Ovary (tissue), 9 donors: Measurements from ENCODE around the gene PTGR1. TPM values are rescaled to one million over a fixed set of nuclear protein-coding genes. Genes with fewer than 3 reads are reported as not detected.

Experiments
- DNase-seq, 5 donors: peaks; one replicate each; pipeline ENCODE4 v3.0.0-alpha.2; 2019 to 2020
- H3K27ac ChIP-seq, 2 donors: fragments of 200-600 bp; one replicate each; pipeline versions ENCODE4 v1.5.1 to v1.8.0; 2019 to 2022
- H3K27me3 ChIP-seq: fragments of 200-600 bp; one replicate; pipeline ENCODE4 v1.8.0; 2022
- H3K36me3 ChIP-seq: fragments of 200-600 bp; sonication (generic); one replicate; pipeline ENCODE4 v1.5.1; 2019
- H3K4me1 ChIP-seq: one replicate; pipeline ENCODE4 v1.8.1; 2013; ENCODE audit warnings: mild to moderate bottlenecking, moderate library complexity; ENCODE audit not compliant: insufficient read depth
- H3K4me3 ChIP-seq: fragments of 200-600 bp; sonication (generic); one replicate; pipeline ENCODE4 v1.5.1; 2017
- H3K9me3 ChIP-seq, 2 donors: fragments of 200-600 bp in 1 of 2; sonication (generic) in 1 of 2; one replicate each; pipeline versions ENCODE4 v1.5.1 to v1.8.1; 2013 to 2019; ENCODE audit warnings: mild to moderate bottlenecking in 1 of 2, moderate library complexity in 1 of 2
- EP300 ChIP-seq: sonication (generic); formaldehyde crosslinking; IDR thresholded peaks from one replicate; pipeline ENCODE4 v1.6.1; 2017; ENCODE audit warnings: antibody characterized with exemption
- POLR2A ChIP-seq: fragments of 450-650 bp; IDR thresholded peaks from one replicate; pipeline ENCODE4 v1.6.1; 2017; ENCODE audit warnings: antibody characterized with exemption, mild to moderate bottlenecking, moderate library complexity
- WGBS, 3 donors: extraction: QIAGEN DNeasy Blood & Tissue Kit in 1 of 3; methylation state at CpG; one replicate each; pipeline versions ENCODE4 v1.1.5 to v1.1.7; 2013 to 2017; 5-methylcytosine and 5-hydroxymethylcytosine counted together
- intact Hi-C, 4 donors: fragments of 100-400 bp; cut with DNase I; formaldehyde crosslinking; loops; one replicate each; pipeline versions ENCODE4 v1.11.0 to v1.15.1; 2022 to 2023
- polyA plus RNA-seq, 2 donors: library from polyadenylated mRNA; stranded (reverse); fragments of 200-250 nt in 1 of 2; fragments of 350-450 nt in 1 of 2; fragmentation: Illumina TruSeq in 1 of 2; extraction: RNeasy Lipid Tissue Mini Kit (QIAGEN cat#74804) in 1 of 2; gene quantifications; one replicate each; pipeline ENCODE4 v1.2.3, GENCODE V29; 2013 to 2014
- total RNA-seq, 7 donors: library from RNA; depleted of rRNA in 2 of 7; stranded (reverse); fragments of >200 nt in 2 of 7; fragmentation: NEBNext Ultra II Directional in 3 of 7; extraction: Animal tissue kit (Norgen Biotek cat#: 25700) in 3 of 7; gene quantifications; one replicate each; pipeline versions ENCODE4 v1.1.0 to v1.2.4, GENCODE V29; 2016 to 2023
- TF ChIP-seq, protein P1 (sequence below), 3 donors: fragments of 450-650 bp in 2 of 3; fragments of 200-600 bp in 1 of 3; IDR thresholded peaks; one replicate each; pipeline versions ENCODE4 v1.5.1 to v1.8.0; 2016 to 2022; ENCODE audit warnings: antibody characterized with exemption in 3 of 3, mild to moderate bottlenecking in 1 of 3
- donor health status: DM: no; HTN: no; CAD: no; lungs with moderate emphysema.
- donor health status: DM: no; HTN: no; CAD: no.
- donor health status: Bipolar disorder and iron deficiency.
- donor health status: DM: yes; HTN: yes; CAD: no.
- donor health status: DM: no; HTN: no; CAD: no.
- donor health status: DM: yes; HTN: yes; CAD: no.

Gene PTGR1
- total and polyA plus RNA-seq, 9 donors = 7.3 to 45.3 (median 29.8) TPM

GRCh38 chr9:111548623-111549022 is 50.8 kb downstream of the PTGR1 start:
- H3K27me3 ChIP-seq = no peaks in the 10 kb centered on the region
- no peaks in the 10 kb centered on the region for H3K4me1 ChIP-seq
- DNase-seq = no peak
- intact Hi-C loops = no loop called here
- H3K9me3 ChIP-seq = peaks cover 11 to 29% of the 10 kb centered on the region in 2 donors
- TF ChIP-seq EP300 = no peak
- TF ChIP-seq POLR2A = no peak
- TF ChIP-seq, protein P1, sequence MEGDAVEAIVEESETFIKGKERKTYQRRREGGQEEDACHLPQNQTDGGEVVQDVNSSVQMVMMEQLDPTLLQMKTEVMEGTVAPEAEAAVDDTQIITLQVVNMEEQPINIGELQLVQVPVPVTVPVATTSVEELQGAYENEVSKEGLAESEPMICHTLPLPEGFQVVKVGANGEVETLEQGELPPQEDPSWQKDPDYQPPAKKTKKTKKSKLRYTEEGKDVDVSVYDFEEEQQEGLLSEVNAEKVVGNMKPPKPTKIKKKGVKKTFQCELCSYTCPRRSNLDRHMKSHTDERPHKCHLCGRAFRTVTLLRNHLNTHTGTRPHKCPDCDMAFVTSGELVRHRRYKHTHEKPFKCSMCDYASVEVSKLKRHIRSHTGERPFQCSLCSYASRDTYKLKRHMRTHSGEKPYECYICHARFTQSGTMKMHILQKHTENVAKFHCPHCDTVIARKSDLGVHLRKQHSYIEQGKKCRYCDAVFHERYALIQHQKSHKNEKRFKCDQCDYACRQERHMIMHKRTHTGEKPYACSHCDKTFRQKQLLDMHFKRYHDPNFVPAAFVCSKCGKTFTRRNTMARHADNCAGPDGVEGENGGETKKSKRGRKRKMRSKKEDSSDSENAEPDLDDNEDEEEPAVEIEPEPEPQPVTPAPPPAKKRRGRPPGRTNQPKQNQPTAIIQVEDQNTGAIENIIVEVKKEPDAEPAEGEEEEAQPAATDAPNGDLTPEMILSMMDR (IDR thresholded peaks at IDR 0.05) = no peak
- H3K4me3 ChIP-seq = no peak overlapping the region
- H3K36me3 ChIP-seq = no peaks in the 10 kb centered on the region
- H3K27ac ChIP-seq = no peak overlapping the region
- 95 to 98% (median 97%) methylated on average over 2 of the region's 2 CpGs for WGBS, 3 donors

GRCh38 chr9:111542497-111543254 is 56.8 kb downstream of the PTGR1 start:
- no peak for DNase-seq
- peaks cover 16 to 52% of the 10 kb centered on the region in 2 donors for H3K9me3 ChIP-seq
- H3K27me3 ChIP-seq = no peaks in the 10 kb centered on the region
- WGBS, 3 donors = 95 to 98% (median 97%) methylated on average over 11 of the region's 11 CpGs
- intact Hi-C loops = no loop called here
- H3K27ac ChIP-seq = no peak overlapping the region
- H3K36me3 ChIP-seq = peaks cover 3% of the 10 kb centered on the region
- TF ChIP-seq POLR2A = no peak
- TF ChIP-seq, protein P1 (IDR thresholded peaks at IDR 0.05) = no peak
- no peak for TF ChIP-seq EP300
- H3K4me1 ChIP-seq = no peaks in the 10 kb centered on the region
- H3K4me3 ChIP-seq = no peak overlapping the region

GRCh38 chr9:111533099-111533790 is 66.2 kb downstream of the PTGR1 start:
- H3K27me3 ChIP-seq = no peaks in the 10 kb centered on the region
- H3K36me3 ChIP-seq = peaks cover 3% of the 10 kb centered on the region
- no peak for DNase-seq
- no peaks in the 10 kb centered on the region for H3K4me1 ChIP-seq
- peaks cover 10 to 25% of the 10 kb centered on the region in 2 donors for H3K9me3 ChIP-seq
- no peak overlapping the region for H3K4me3 ChIP-seq
- TF ChIP-seq, protein P1 (IDR thresholded peaks at IDR 0.05) = no peak
- TF ChIP-seq POLR2A (no peak), EP300 (no peak)
- intact Hi-C loops = no loop called here
- 92 to 96% (median 92%) methylated on average over 5 of the region's 5 CpGs for WGBS, 3 donors
- H3K27ac ChIP-seq = no peak overlapping the region

- Histone ChIP-seq H3K4me1 (no peaks in the 10 kb centered on the region), H3K36me3 (no peaks in the 10 kb centered on the region), H3K27me3 (no peaks in the 10 kb centered on the region), H3K9me3 (peaks cover 7 to 11% of the 10 kb centered on the region in 2 donors), H3K4me3 (no peak overlapping the region), H3K27ac (no peak overlapping the region)
- no peak for TF ChIP-seq POLR2A
- TF ChIP-seq, protein P1 (IDR thresholded peaks at IDR 0.05) = no peak
- TF ChIP-seq EP300 = no peak
- no peak for DNase-seq
- WGBS, 3 donors = 94 to 99% (median 99%) methylated on average over 4 of the region's 4 CpGs
- intact Hi-C loops = no loop called here
Measured at GRCh38 chr9:111531716-111532115, 67.7 kb downstream of the PTGR1 start.
